Ureter (tissue), 1 donor: ENCODE data around the gene LYPD8. TPM values are rescaled to one million over a fixed set of nuclear protein-coding genes. Genes with fewer than 3 reads are reported as not detected.

Source experiments
- DNase-seq: peaks from one replicate; pipeline ENCODE4 v3.0.0-alpha.2; 2020; ENCODE audit warnings: low spot score
- total RNA-seq: library from RNA; stranded (reverse); gene quantifications from one replicate; pipeline ENCODE4 v1.2.4, GENCODE V29; 2023
- donor health status: DM: yes; HTN: yes; CAD: no.

Gene LYPD8
- total RNA-seq, 1 donor from 2014 or later: not detected

DNA sequence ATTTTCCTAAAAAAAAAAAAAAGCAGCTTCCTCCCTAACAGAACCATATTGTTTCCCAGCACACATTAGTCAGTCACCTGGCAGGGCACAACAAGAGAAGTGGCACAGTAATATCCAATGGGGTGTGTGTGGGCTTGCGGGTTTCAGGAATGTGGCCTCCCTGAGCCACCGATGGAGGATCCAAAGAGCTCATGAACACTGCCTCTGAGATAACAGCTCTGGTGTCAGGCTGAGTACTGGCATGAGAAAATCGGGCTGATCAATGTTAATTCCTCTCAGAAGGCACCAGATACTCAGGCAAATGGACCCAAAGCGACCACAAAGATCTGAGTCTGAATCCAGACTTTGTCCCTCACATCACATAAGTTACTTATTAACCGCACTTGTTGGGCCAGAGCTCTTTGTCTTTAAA is 2.2 kb upstream of the LYPD8 start:
- DNase-seq: no peak

GRCh38 chr1:248756636-248757035 is 1.1 kb upstream of the LYPD8 start:
- DNase-seq: no peak

- no peak for DNase-seq
Observed at GRCh38 chr1:248756151-248756550, 592 bp upstream of the LYPD8 start.

DNA sequence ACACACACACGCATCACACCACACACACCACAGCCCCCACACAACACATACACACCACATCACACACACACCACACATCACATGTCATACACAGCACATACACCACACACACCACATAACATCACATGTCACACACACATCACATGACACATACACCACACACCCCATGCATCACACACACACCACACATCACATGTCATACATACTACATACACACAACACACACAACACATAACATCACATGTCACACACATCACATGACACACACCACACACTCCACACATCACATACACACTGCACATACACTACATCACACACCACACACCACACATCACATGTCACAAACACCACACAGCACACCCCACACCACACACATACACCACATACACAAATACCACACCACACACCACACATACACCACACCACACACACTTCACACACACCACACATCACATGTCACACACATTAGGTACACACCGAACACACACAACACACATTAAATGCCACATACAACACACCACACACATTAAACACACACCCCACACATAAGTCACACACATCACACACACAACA is 1.8 kb downstream of the LYPD8 start:
- DNase-seq: no peak

DNA sequence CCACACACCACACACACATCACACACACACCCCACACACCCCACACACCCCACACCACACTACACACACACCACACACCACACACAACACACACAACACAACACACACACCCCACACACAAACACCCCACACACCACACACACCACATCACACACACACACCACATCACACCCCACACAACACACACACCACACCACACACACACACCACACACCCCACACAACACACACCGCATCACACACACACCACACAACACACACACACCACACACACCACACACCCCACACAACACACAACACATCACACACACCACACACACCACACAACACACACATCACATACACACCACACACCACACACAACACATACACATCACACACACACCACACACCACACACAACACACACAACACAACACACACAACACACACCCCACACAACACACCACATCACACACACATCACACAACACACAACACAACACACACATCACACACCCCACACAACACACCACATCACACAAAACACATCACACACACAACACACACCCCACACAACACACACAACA is 2.4 kb downstream of the LYPD8 start:
- no peak for DNase-seq

- no peak for DNase-seq
Observed at GRCh38 chr1:248752161-248753028, 3.2 kb downstream of the LYPD8 start.

GRCh38 chr1:248751635-248752034 is 3.9 kb downstream of the LYPD8 start:
- no peak for DNase-seq

DNA sequence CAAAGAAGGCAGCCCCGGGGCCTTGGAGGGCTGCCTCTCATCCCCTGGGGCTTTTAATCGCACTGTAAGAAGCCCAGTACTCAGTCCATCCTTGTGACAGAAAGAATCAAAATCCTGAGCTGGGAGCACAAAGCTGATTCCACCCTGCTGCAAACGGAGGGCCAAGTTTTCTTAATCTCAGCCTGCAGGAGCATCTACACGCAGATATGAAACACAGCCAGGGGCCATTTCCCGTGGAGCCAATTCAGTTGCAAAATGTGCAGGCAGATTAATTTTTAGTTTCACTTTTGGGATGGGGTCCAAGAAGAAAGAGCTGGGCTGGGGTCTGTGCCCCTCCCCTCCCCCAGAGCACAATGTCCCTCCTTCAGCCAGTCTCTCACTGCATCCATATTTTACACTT is 4.4 kb downstream of the LYPD8 start:
- no peak for DNase-seq

GRCh38 chr1:248750496-248750895 is 5.1 kb downstream of the LYPD8 start:
- DNase-seq: no peak

DNA sequence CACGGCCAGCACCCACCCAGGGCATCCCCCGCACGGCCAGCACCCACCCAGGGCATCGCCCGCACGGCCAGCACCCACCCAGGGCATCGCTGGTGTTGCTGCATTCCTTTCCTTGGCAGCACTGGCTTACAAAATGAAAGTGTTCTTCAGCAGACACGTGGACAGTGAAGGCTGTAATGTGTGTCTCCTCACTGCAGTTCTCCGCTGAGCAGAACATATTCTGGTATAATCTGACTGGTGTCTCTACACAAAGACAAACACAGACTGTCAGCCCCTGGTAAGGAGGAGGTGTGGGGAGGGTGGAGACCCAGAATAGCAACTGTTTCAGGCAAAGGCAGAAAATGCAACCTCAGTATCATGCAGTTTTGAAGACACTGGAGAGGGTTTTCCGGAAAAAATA is 7.3 kb downstream of the LYPD8 start:
- DNase-seq: no peak

- no peak for DNase-seq
Observed at GRCh38 chr1:248740876-248741275, 14.7 kb downstream of the LYPD8 start.

DNA sequence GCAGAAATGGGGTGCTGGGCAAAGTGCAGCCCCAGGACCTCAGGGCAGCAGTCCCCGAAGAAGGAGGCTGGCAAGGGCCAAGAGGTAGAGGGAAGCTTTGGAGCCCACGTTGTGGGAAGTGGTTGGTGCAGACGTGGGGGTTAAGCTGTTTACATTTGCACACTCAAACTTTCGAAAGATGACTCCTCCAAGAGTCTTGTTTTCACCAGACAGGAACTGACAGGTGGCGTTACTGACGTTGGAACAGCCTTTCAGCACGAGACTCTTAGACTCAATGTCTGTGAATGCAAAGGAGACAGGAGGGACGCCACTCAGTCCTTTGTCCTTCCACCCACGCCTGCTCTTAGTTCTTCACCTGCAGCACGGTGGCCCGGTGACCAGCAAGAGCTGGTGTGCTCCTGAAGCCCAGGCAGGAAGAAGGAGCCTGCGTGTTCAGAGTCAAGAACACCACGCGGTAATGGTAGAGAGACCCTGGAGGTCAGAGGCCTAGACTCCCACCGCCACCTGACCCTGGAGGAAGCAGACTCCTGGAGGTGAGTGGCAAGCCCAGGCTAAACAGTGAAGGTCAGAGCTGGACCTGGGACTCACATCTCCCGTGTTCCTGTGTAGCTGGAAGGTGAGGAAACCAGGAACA is 15.9 kb downstream of the LYPD8 start:
- DNase-seq: no peak

DNA sequence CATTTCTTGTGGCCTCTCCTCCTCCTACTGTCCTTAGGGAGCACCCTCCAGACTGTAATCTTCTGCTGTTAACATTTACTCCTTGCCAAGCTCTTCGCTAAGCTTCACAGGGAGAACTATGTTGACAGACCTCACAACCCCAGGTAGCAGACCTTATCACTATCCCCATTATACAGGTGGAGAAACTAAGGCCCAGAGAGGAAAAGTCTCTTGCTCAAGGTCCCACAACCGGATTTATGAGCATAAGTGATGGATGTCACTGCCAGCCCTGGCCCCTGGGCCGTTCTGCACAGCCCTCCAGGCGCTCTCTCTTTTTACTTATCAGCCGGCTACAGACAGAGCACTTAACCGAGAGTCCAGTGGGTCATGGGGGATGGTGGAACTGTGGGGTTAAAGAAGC is 18.1 kb downstream of the LYPD8 start:
- no peak for DNase-seq

DNA sequence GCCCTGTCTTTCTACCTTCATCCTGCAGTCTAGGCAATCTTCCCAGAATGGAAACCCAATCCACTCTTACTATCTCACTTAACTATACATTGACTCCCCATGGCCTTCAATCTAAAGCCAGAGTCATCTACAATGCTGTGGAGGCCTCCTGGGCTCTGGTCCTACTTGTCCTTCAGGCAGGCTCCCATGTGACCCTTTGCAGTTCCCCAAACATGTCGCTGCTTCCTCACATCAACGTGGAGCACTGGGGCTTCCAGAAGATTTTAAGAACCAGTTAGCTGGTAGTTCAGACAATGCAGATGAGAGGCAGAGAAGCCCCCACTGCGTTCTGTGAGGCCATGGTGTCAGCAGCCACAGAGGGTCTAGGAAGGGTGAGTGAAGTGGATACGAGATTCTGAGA is 18.6 kb downstream of the LYPD8 start:
- DNase-seq: no peak

DNA sequence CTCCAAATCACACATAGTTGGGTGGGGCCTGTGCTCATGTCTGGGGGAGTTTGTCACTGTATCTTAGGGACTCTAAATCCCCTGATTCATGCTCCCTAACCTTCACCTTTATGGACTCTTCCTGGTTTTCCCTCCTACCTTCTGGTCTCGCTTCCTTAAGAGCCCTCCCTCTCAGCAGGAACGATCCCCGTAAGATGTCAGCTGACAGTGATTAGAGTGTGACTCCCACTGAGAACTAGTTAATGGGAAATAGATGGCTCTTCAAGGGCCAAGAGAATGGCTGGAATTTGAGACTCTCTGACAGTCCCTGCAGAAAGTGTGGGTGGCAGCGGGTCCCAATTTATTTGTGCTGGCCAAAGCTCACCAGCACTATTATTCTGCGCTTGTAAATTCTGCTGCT is 22.0 kb downstream of the LYPD8 start:
- DNase-seq: no peak

GRCh38 chr1:248730507-248731335 is 24.8 kb downstream of the LYPD8 start:
- no peak for DNase-seq

- no peak for DNase-seq
Observed at GRCh38 chr1:248714248-248714647, 41.3 kb downstream of the LYPD8 start.

DNA sequence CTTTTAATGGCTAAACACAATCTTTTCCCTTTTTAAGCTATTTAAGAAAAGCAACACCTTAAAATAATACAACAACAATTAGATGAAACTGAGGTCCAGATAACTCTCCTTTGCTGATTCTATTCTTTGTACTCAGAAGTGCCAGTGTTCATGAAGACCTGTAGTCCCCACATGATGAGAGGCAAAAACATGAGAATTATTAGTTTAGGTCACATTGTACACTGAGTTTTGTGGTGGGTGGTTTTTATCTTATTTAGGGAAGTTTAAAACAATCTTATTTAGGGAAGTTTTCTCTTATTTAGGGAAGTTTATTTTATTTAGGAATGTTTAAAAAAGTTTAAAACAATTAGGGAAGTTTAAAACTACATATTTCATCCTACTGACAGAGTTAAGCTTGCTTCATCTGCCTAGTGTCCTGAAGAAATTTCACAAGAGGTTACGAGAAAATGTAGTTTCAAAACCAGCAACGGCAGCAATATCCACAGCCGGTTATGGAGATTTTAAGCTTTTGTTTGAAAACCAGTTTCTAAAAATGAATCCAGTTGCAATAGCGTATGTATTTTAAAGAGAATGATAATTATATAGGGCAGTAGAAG is 45.2 kb downstream of the LYPD8 start:
- no peak for DNase-seq

DNA sequence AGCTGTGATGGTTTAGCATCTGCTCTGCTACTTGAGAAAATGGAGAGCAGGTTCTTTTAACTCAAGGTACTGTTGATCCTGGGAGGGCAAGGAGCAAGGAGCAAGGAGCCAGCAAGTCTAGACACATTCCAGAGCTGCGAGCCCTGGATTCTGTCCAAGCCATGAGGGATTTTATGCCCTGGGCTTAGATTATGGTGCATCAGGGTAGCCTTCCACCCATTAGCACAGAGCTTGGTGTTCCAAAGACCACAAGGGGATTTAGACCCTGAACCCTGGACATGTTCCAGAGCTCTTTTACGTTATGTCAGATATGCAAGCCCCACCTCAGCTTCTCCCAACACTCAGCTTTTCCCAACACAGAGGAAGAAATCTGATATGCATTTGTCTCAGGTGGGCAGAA is 51.0 kb downstream of the LYPD8 start:
- no peak for DNase-seq

DNA sequence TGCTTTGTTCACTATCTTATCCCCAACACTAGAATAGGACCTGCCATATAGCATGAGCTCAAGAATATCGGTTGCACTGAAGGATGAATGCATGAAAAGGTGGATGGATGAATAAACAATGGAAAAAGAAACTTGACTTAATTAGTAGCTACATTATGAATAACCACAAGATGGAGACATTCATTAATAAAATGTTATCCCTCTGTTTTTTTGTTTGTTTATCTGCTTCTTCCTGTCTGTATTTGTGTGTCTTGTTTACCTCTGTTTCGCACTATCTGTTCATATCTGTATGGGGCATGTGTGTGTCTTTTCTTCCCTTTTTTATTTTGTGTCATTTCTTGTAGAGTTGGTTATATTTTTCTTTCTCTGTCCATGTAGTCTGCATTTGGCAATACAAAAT is 51.9 kb downstream of the LYPD8 start:
- no peak for DNase-seq

- DNase-seq: no peak
Observed at GRCh38 chr1:248702714-248703113, 52.8 kb downstream of the LYPD8 start, which contains the start of gene OR14I1. Gene OR14I1, minus strand, starts transcription at chr1:248702766.
